Keratinocyte (primary cell): Measurements from ENCODE around the gene ARHGEF28.

Source experiments
- CTCF ChIP-seq, 3 experiments: IDR thresholded peaks in 1 of 3; conservative IDR thresholded peaks in 1 of 3; optimal IDR thresholded peaks in 1 of 3; 2 replicates in 2 of 3; 3 replicates in 1 of 3; pipeline versions ENCODE3 to v1.5.1; 2011; ENCODE audit warnings: low read length in 3 of 3, mild to moderate bottlenecking in 3 of 3, moderate library complexity in 2 of 3, control low read depth in 1 of 3, inconsistent platforms in 1 of 3; ENCODE audit not compliant: insufficient read depth in 2 of 3; ENCODE audit errors: extremely low read depth in 1 of 3
- EZH2 ChIP-seq: IDR thresholded peaks from one replicate; pipeline ENCODE4 v1.6.1; 2012; ENCODE audit warnings: inconsistent platforms, mild to moderate bottlenecking, low read length, moderate library complexity

GRCh38 chr5:73668017-73668416, 42.0 kb downstream of the ARHGEF28 start:
- TF ChIP-seq CTCF (optimal IDR thresholded peaks at IDR 0.05 in 1 of 3, IDR thresholded peaks at IDR 0.05 in 1 of 3, conservative IDR thresholded peaks at IDR 0.05 in 1 of 3; ENCODE audit: extremely low read depth in 1 of 3, insufficient read depth in 2 of 3, low read length in 3 of 3) (no peak), EZH2 (no peak)
